Tibial artery (tissue), 4 donors: ENCODE results near the gene NCAPD2.
A peak's percentile ranks its signal among the peaks of the same experiment; 100 is the strongest.

Source experiments
- DNase-seq, 2 donors: peaks; one replicate each; pipeline ENCODE4 v3.0.0-alpha.2; 2019
- H3K27ac ChIP-seq, 2 donors: fragments of 200-600 bp; sonication (generic) in 1 of 2; 1 replicate in 1 of 2; 2 replicates in 1 of 2; pipeline ENCODE4 v1.5.1; 2018 to 2019; ENCODE audit warnings: mild to moderate bottlenecking in 1 of 2
- H3K27me3 ChIP-seq, 2 donors: fragments of 200-600 bp; sonication (generic) in 1 of 2; one replicate each; pipeline versions ENCODE4 v1.5.1 to v1.6.0; 2016 to 2019
- H3K36me3 ChIP-seq, 3 donors: fragments of 200-600 bp; sonication (generic) in 2 of 3; one replicate each; pipeline ENCODE4 v1.5.1; 2016 to 2019; ENCODE audit warnings: mild to moderate bottlenecking in 2 of 3
- H3K4me1 ChIP-seq, 4 donors: fragments of 200-600 bp; sonication (generic) in 2 of 4; 1 replicate in 3 of 4; 2 replicates in 1 of 4; pipeline ENCODE4 v1.5.1; 2016 to 2019
- H3K4me3 ChIP-seq, 2 donors: fragments of 200-600 bp; sonication (generic) in 1 of 2; 1 replicate in 1 of 2; 2 replicates in 1 of 2; pipeline ENCODE4 v1.5.1; 2018 to 2019; ENCODE audit warnings: mild to moderate bottlenecking in 2 of 2
- H3K9me3 ChIP-seq, 3 donors: fragments of 200-600 bp; sonication (generic) in 1 of 3; one replicate each; pipeline ENCODE4 v1.5.1; 2016 to 2019
- CTCF ChIP-seq, 2 experiments: fragments of 200-600 bp in 1 of 2; fragments of 450-650 bp in 1 of 2; IDR thresholded peaks; one replicate each; pipeline ENCODE4 v1.5.1; 2017 to 2019; ENCODE audit warnings: antibody characterized with exemption in 2 of 2, mild to moderate bottlenecking in 1 of 2, moderate library complexity in 1 of 2
- intact Hi-C: fragments of 100-400 bp; cut with DNase I; formaldehyde crosslinking; loops from one replicate; pipeline ENCODE4 v1.15.0; 2023; ENCODE audit warnings: low total_unique reads

NCAPD2 gene

GRCh38 chr12:6500466-6500865 lies 6.6 kb downstream of the NCAPD2 start:
- Histone ChIP-seq H3K27ac (no peak overlapping the region), H3K36me3 (peaks cover 8 to 54% (median 26%) of the 10 kb centered on the region in 3 donors), H3K4me1 (peaks cover 0 to 2% (median 2%) of the 10 kb centered on the region in 4 donors), H3K9me3 (no peaks in the 10 kb centered on the region), H3K4me3 (no peak overlapping the region), H3K27me3 (no peaks in the 10 kb centered on the region)
- DNase-seq = no peak
- intact Hi-C loops = no loop called here
- no peak for TF ChIP-seq CTCF (IDR thresholded peaks at IDR 0.05)

- Histone ChIP-seq H3K27ac (peak overlapping the region; percentile 56 to 70), H3K4me1 (peaks cover 0 to 17% (median 5%) of the 10 kb centered on the region in 4 donors), H3K4me3 (no peak overlapping the region), H3K36me3 (peaks cover 24 to 51% (median 26%) of the 10 kb centered on the region in 3 donors), H3K27me3 (no peaks in the 10 kb centered on the region), H3K9me3 (no peaks in the 10 kb centered on the region)
- intact Hi-C loops = no loop called here
- TF ChIP-seq CTCF (IDR thresholded peaks at IDR 0.05) = no peak
- no peak for DNase-seq
These were observed 13.4 kb downstream of the NCAPD2 start for GRCh38 chr12:6507102-6507998.

- Histone ChIP-seq H3K9me3 (no peaks in the 10 kb centered on the region), H3K4me3 (no peak overlapping the region), H3K27ac (peak overlapping the region; percentile 56 to 70), H3K36me3 (peaks cover 29 to 58% (median 31%) of the 10 kb centered on the region in 3 donors), H3K27me3 (no peaks in the 10 kb centered on the region), H3K4me1 (peaks cover 0 to 17% (median 5%) of the 10 kb centered on the region in 4 donors)
- no peak for DNase-seq
- intact Hi-C loops = no loop called here
- TF ChIP-seq CTCF (IDR thresholded peaks at IDR 0.05) = no peak
These were observed 14.2 kb downstream of the NCAPD2 start for GRCh38 chr12:6508087-6508486.

- H3K4me1 ChIP-seq = no peaks in the 10 kb centered on the region
- H3K27me3 ChIP-seq = no peaks in the 10 kb centered on the region
- no peak overlapping the region for H3K27ac ChIP-seq
- no peak for TF ChIP-seq CTCF (IDR thresholded peaks at IDR 0.05)
- intact Hi-C loops = loop anchor here (10.0 kb wide), 1 partner anchor 45 kb away; the partner anchor contains the start of gene VAMP1
- no peaks in the 10 kb centered on the region for H3K9me3 ChIP-seq
- peaks cover 77 to 96% (median 92%) of the 10 kb centered on the region in 3 donors for H3K36me3 ChIP-seq
- no peak overlapping the region for H3K4me3 ChIP-seq
- DNase-seq = no peak
These were observed 26.3 kb downstream of the NCAPD2 start for GRCh38 chr12:6520186-6520585.

- no peak for TF ChIP-seq CTCF (IDR thresholded peaks at IDR 0.05)
- Histone ChIP-seq H3K4me1 (no peaks in the 10 kb centered on the region), H3K4me3 (no peak overlapping the region), H3K27ac (no peak overlapping the region), H3K9me3 (no peaks in the 10 kb centered on the region), H3K27me3 (no peaks in the 10 kb centered on the region), H3K36me3 (peaks cover 76 to 96% (median 94%) of the 10 kb centered on the region in 3 donors)
- no peak for DNase-seq
- intact Hi-C loops = loop anchor here (10.0 kb wide), 1 partner anchor 47 kb away; the partner anchor contains the start of gene VAMP1
These were observed 28.3 kb downstream of the NCAPD2 start for GRCh38 chr12:6522193-6522592.
